Gastrocnemius medialis (tissue), 4 donors: Measurements from ENCODE around the gene C1RL.

Experiments
- CTCF ChIP-seq, 5 experiments: fragments of 450-650 bp in 3 of 5; fragments of 200-600 bp in 2 of 5; sonication (generic) in 2 of 5; IDR thresholded peaks in 4 of 5; conservative IDR thresholded peaks in 1 of 5; 1 replicate in 4 of 5; 2 replicates in 1 of 5; pipeline ENCODE4 v1.5.1; 2016 to 2019; ENCODE audit warnings: antibody characterized with exemption in 5 of 5, mild to moderate bottlenecking in 3 of 5, moderate library complexity in 3 of 5
- POLR2A ChIP-seq, 2 donors: fragments of 450-650 bp; IDR thresholded peaks; one replicate each; pipeline ENCODE4 v1.6.1; 2017; ENCODE audit warnings: antibody characterized with exemption in 2 of 2, mild to moderate bottlenecking in 2 of 2, moderate library complexity in 2 of 2

GRCh38 chr12:7108003-7108795, 815 bp downstream of the C1RL start:
- TF ChIP-seq CTCF (IDR thresholded peaks at IDR 0.05 in 4 of 5, conservative IDR thresholded peaks at IDR 0.05 in 1 of 5) (no peak), POLR2A (IDR thresholded peaks at IDR 0.05) (peak; percentile 16 to 30)
